Fibroblast of mammary gland (primary cell): Measurements from ENCODE around the gene PREX1.

ENCODE experiments used
- DNase-seq: peaks from one replicate; pipeline ENCODE4 v3.0.0-alpha.2; 2010; ENCODE audit warnings: low read depth
- H3K4me3 ChIP-seq: 2 replicates; pipeline ENCODE4 v1.5.1; 2011; ENCODE audit warnings: low read depth, mild to moderate bottlenecking, low read length, moderate library complexity; ENCODE audit not compliant: control insufficient read depth
- TF ChIP-seq, protein P1 (sequence below): conservative IDR thresholded peaks from 2 replicates; pipeline ENCODE4 v1.5.1; 2011; ENCODE audit warnings: low read depth, low read length, inconsistent platforms; ENCODE audit not compliant: control insufficient read depth, insufficient read depth

The PREX1 gene

DNA sequence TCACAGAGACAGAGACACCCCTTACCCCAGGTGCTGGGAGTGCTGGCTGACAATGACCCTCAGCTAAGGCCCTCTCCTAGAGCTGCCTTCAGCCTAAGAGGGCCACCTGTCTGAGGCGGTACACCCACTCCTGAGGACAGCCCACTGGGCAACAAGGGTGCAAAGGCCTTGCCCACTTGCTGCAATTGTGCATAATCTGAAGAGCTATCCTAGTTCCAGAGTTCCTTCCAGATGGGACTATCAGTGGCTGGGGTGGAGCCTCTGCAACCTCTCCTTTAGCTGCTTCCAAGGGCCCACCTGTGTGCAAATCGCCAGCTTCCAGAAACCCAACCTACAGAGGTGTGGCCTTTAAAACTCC lies 87.5 kb downstream of the PREX1 start:
- TF ChIP-seq, protein P1, sequence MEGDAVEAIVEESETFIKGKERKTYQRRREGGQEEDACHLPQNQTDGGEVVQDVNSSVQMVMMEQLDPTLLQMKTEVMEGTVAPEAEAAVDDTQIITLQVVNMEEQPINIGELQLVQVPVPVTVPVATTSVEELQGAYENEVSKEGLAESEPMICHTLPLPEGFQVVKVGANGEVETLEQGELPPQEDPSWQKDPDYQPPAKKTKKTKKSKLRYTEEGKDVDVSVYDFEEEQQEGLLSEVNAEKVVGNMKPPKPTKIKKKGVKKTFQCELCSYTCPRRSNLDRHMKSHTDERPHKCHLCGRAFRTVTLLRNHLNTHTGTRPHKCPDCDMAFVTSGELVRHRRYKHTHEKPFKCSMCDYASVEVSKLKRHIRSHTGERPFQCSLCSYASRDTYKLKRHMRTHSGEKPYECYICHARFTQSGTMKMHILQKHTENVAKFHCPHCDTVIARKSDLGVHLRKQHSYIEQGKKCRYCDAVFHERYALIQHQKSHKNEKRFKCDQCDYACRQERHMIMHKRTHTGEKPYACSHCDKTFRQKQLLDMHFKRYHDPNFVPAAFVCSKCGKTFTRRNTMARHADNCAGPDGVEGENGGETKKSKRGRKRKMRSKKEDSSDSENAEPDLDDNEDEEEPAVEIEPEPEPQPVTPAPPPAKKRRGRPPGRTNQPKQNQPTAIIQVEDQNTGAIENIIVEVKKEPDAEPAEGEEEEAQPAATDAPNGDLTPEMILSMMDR: no peak
- DNase-seq: no peak

DNA sequence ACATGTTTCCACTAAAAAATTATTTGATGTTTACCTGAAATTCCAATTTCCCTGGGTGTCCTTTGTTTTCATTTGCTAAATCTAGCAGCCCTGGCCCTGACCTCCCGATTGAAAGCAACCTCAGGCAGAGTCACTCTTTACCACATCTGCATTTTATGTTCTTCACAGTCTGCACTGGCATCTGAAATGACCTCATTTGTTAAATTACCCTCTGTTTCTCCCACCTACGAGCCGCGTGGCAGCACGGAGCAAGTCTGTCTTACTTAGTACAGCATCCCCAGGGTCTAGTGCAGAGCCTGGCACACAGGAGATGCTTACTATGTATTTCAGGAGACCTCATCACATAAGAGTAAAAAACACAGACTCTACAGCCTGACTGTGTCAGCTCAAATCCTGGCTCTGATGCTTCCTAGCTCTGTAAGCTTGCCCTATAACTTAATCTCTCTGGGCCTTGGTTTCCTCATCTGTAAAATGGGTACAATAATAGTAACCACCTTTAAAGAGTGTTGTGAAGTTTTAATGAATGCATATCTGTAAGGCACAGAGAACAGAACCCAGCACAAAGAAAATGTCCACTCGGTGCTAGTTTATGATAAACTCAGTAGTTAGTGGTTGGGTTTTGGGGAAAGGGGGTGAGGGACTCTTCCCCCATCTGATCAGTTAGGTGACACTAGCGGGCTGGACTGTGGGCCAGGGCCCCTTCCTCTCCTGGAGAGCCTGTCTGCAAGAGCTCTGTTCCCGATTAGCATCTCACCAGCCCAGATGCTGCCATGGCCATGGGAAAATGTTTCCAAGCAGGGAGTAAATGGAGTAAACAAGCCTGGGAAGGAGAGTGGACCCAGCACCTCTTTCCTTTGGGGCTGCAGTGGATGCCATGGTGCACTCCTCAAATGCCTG lies 88.2 kb downstream of the PREX1 start:
- TF ChIP-seq, protein P1: no peak
- DNase-seq: no peak
- no peak overlapping the region for H3K4me3 ChIP-seq

More for the DNA sequence above, 87.5 kb downstream of the PREX1 start:
- H3K4me3 ChIP-seq: no peak overlapping the region

DNA sequence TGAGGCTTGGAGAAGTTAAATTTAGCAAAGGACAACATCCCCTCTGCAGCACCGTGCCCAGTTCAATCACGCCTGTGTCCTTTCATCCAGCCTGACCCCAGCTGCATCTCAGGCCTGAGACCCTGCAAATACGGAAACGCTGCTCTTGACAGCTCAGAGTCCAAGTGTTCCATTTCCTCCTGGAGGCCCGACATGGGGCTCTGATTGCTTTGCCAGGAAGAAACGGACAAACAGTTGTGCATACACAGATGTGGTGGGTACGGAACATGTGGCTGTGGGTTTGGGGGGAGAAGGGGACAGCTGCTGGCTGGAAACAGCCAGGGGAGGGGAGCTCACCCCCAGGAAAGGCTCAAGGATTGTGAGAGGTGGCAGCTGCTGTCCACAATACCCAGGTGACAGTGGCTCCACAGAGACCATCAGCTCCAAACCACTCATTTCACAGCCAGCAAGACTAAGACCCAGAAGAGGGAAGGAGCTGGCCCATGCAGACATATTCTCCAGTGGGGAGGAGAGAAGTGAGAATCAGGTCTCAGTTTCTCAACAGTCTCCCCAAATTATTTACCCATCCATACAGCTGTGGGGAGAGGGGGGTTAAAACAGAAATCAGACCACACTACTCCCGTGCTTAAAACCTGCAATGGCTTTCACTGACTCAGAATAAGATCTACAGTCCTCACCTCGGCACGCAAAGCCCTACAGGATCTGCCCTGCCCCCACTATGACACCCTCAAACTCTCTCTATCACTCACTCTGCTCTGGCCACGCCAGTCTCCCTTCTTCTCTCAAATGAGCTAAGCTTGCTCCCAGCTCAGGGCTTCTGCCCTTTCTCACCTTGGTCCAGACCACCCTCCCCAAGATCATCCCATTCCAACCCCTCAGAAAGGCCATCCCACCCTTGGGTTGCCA lies 89.1 kb downstream of the PREX1 start:
- TF ChIP-seq, protein P1: no peak
- no peak for DNase-seq
- no peak overlapping the region for H3K4me3 ChIP-seq

DNA sequence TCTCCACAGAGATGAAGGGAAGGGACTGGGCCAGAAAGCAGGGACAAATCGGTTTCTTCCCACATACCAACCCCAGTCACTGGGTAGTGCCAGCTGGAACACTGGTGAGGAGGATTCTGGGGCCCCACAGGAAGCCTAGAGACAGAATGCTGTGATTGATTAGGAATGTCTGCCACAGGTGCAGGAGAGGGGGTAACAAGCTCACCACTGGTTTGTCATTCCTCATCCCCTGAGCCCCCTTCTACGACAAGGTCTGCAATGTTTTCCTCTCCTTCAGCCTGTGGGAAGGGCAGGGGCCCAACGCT lies 89.8 kb downstream of the PREX1 start:
- TF ChIP-seq, protein P1: no peak
- no peak overlapping the region for H3K4me3 ChIP-seq
- no peak for DNase-seq

DNA sequence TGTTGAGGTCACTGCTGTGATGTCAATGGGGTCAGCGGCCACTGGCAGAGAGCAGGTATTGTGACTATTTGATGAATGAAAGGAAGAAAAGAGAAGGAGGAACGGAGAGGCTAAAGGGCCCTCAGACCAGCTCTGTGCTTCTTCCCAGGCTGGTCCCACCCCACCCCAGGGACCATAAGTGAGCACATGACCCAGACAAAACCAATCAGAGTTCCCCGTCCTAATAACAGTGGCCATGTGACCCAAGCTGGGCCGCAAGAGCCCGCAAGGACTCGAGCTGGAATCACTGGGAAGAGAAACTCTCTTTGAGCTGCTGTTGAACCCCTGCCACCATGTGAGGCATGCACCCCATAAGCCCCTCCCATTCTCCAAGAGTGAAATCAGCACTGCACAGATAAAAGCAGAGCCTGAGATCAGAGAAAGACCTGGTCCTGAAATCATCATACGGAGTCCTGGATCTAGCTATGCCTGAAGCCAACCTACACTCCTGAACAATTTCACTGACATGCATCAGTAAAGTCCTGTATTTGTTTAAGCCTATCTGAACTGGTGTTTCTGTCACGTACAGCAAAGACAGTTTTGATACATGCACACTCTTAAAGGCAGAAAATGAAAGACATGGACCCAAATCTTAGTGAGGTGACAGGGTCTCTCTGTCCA lies 90.2 kb downstream of the PREX1 start:
- DNase-seq: no peak
- no peak overlapping the region for H3K4me3 ChIP-seq
- TF ChIP-seq, protein P1: no peak

DNA sequence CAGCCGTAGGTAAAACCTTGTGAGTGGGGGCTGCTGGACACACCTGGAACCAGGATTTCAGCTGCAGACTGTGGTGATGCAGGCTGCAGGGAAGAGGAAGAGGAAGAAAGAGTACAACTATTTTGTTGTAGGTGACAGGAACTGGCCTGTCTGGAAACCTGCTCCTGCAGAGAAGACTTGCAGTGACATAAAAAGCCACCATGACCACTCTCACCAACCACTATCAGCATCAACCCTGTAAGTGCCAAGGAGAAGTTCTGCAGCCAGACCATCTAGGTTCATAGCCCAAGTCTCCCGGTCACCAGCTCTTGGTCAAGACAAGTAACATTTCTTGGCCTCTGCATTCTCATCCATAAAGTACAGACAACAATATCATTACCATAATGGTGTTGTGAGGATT lies 91.2 kb downstream of the PREX1 start:
- no peak for DNase-seq
- TF ChIP-seq, protein P1: no peak
- H3K4me3 ChIP-seq: no peak overlapping the region
